DMS153 (cell line): ENCODE measurements around the gene GP1BA.
A peak's percentile ranks its signal among the peaks of the same experiment; 100 is the strongest.

Source experiments
- DNase-seq: peaks from one replicate; lab custom pipeline; 2025; lab: John Stamatoyannopoulos, UW

GP1BA gene

GRCh38 chr17:4950746-4951204 lies 18.7 kb downstream of the GP1BA start, which contains the start of gene ENO3:
Gene ENO3 (plus strand): TSS chr17:4951119. CDS start chr17:4951830, 711 bp downstream.
- DNase-seq, result no peak

- DNase-seq, result no peak
These were observed 19.4 kb downstream of the GP1BA start for GRCh38 chr17:4951486-4951885.

GRCh38 chr17:4953451-4953961 lies 21.4 kb downstream of the GP1BA start:
- DNase-seq, result no peak

- DNase-seq, result no peak
These were observed 23.0 kb downstream of the GP1BA start for GRCh38 chr17:4955091-4955490.

GRCh38 chr17:4956493-4957061 lies 24.5 kb downstream of the GP1BA start:
- no peak for DNase-seq

DNA sequence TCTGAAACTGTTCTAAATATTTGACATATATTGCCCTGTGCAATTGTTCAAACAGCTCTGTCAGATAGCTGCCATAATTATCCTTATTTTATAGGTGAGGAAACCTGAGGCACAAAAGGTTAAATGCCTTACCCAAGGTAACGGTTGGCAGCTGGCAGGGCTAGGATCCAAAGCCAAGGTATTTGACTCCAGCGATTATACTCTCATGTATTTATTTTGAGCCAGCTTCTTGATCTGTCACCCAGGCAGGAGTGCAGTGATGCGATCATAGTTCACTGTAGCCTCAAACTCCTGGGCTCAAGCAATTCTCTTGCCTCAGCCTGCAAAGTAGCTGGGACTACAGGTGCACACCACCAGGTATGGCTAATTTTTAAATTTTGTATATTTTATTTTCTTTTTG lies 26.0 kb downstream of the GP1BA start:
- DNase-seq, result no peak

DNA sequence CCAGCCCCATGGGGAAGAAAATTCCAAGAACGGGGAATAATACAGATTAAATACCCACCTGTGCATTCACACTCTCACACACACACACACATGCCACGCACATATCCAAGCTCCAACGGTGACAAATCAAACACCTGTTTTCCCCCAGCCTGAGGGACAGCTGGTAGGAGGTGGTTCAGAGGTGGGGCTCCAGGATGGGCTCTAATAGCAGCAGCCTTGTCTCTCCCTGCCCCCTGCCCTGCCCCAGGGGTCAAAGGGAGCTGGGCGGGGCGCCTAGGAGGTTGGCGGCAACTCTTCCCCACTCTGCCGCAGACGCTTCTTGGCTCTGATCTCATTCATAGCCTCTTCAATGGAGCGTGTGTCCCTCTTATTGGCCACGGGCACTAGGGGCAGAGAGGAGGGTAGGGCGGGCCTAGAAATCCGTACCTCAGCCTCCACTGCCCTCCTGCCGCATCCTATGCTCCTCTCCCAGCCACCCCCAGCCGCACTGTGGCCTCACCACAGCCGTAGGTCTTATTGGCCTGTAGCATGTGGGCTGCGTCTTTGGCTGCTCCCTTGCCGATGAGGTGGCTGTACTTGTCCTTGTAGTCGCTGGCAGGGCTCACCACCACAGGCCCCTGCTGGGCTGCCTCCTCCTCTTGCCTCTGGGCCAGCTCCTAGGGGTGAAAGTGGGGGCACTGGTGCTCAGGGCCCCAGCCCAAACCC lies 27.3 kb downstream of the GP1BA start:
- DNase-seq, result no peak

GRCh38 chr17:4960279-4960922 lies 28.3 kb downstream of the GP1BA start:
- no peak for DNase-seq

DNA sequence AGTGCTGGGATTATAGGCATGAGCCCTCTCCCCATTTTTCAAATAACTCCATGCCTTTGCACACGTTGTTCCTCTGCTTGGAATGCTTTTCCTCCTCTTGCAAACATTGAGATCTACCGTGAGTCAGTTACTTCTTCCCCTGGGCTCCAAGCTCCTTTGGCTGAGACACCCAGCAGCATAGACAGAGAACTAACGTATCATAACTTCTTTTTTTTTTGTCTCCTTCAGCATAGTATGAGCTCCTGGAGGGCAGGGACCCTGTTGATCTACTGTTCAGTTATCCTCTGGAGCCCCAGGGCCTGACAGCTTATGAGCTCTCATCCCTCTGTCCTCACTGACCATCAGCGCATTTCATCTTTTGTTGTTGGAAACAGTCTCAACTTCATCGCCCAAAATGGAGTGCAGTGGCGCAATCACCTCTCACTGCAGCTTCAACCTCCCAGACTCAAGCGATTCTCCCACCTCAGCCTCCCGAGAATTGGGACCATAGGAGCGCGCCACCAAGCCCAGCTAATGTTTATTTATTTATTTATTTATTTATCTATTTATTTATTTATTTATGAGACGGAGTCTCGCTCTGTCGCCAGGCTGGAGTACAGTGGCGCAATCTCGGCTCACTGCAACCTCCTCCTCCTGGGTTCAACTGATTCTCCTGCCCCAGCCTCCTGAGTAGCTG lies 33.4 kb downstream of the GP1BA start:
- no peak for DNase-seq

DNA sequence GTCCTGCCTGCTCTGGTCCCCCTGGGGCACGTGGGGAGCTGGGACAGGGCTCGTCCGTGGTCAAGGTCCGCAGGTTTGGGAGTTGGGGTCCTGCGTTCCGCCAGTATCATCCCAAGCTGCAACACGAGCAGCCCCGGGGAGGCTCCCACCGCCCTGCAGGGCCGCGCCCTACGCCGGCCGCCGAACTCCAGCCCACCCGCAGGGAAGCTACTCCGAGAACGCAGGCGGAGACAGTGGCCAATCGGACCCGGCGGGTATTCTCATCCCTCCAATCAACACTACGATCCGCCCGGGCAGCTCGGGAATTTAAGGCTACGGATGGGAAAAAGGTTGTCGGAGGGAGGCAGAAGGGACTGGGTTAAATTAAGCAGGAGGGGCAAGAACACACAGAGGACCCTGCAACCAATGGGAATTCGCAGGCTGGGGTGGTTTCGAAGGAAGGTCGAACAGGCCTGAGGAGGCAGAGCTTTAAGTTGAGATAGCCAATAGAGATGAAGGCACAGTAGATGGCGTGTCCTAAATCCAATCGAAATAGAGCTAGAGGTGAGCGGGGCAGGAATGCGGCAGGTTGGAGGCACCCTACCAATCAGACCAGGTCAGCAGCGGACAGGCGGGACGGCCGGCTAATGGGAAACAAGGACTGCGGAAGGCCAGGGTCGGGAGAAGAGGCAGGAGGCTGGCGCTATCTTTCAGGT lies 34.9 kb downstream of the GP1BA start:
- DNase-seq, result peak; percentile 96

- peak; percentile 72 for DNase-seq
These were observed 35.7 kb downstream of the GP1BA start, which contains the start of gene SPAG7 for GRCh38 chr17:4967539-4968485. Gene SPAG7 (minus strand): TSS chr17:4967817. CDS start chr17:4967804, 13 bp downstream.

GRCh38 chr17:4968486-4969046 lies 36.5 kb downstream of the GP1BA start:
- DNase-seq, result no peak

DNA sequence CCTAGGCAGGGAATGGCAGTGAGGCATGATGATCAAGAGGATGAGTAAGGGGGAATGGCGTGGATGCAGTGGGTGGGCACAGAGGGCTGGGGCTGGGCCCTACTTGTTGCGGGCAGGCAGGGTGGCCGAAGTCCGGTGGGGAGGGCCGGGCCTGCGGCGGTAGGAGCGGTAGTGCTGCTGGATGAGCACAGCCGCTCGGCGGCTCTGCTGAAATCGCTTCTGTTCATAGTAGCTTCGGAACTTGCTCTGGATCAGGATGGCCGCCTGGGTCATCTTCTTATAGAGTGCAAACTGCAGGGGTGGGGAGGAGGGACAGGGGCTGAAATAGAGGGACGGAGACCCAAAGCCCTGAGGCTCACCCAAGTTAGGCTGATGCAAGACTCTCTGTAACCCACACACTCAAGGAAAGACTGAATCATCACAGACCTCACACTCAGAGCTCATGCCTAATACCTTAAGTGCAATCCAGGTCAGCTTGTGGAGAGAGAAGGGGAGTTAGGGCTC lies 37.0 kb downstream of the GP1BA start:
- DNase-seq, result no peak

- no peak for DNase-seq
These were observed 37.6 kb downstream of the GP1BA start for GRCh38 chr17:4969551-4970173.

DNA sequence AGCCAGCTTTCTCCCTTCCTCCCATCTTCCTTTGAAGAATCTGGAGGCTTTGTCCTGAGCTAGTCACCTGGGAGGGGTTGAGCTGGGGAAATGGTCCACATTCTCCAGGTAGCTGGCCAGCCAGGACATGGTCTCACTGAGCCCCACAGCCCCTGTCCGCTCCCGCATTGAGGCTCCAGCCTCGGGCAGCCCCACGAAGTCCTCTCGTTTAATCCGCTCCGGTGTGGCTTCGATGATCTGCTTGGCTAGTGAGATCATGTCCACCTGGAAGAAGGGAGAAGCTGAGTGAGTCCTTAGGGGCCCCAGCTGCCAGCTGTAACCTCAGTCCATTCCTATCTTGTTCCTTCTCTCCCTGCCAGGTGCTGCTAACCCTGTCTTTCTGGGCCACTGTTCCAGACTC lies 38.2 kb downstream of the GP1BA start:
- no peak for DNase-seq

DNA sequence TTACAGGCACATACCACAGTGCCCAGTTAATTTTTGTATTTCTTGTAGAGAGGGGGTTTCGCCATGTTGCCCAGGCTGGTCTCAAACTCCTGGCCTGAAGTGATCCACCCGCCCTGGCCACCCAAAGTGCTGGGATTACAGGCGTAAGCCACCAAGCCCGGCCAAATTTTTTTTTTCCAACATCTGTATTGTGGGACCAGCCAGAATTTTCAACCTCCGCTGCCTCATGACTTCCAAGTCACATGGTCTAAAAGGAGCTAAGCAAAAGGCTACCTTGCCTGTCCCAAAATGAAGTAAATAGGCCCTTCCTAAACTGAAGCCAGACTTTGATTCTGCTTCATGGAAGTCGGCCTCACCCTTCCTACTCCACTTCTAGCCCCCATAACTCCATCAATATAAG lies 39.7 kb downstream of the GP1BA start:
- no peak for DNase-seq

DNA sequence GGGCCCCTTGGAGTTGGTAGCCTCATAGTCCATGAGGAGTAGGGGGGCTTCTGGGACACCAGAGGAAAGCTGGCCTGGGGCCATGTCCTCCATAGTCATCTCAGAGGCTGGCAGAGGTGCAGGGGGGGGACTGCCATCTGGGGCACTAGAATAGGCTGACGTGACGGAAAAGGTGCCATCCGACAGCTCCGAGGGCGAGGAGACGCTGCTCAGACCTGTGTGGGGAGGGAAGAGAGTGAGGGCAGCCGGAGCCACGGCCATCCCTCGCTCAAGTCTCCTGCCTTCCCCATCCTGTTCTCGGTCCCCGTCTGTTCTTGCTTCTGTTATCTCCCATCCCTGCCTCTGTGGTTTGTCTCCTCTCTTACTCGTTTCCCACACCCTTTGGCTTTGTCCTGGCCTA lies 40.2 kb downstream of the GP1BA start:
- no peak for DNase-seq

GRCh38 chr17:4972752-4973151 lies 40.7 kb downstream of the GP1BA start:
- no peak for DNase-seq

DNA sequence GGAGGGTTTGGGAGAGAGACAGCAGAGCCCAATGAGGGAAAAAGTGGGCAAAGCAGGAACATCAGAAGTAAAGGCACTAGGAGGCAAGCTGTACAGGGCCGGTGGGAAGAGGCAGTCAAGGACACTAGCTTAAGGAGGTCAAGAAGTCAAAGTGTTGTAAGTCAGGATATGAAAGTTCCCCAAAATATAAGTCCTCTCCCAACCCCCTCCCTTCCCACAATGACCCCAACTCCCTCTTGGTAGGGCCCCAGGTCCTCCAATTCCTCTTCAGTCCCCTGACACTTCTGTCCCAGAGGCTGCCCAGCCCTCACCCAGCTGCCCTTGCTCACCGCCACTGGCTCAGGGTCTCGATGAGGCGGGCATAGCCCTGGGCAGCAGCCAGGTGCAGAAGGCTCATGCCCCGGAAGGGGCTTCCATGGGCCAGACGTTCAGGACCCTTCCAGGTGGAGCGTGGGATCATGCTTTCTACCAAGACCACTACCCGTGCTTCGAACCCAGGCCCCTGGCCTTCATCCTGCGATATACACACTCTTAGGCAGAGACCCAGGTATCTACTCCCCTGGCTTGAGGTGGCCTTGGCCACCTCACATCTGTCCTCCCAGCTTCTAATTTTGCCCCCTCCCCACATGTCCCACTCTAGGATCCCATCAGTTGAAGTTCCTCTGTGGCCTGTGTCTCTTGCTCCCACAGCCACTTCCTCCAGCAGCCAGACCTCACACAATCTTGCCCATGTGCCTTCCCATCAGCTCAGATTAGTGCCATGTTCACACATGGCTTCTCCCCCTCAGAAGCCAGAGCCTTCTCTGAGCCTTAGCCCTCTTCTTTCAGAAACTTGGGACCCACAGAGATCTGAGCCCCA lies 41.4 kb downstream of the GP1BA start:
- no peak for DNase-seq
